ENCODE data around the gene GGT7.
"Not testable (repeated sequence)": the region's sequence is repeated elsewhere in the genome, so short reads cannot be mapped to it uniquely, and the experiment has no call there.

The GGT7 gene

DNA sequence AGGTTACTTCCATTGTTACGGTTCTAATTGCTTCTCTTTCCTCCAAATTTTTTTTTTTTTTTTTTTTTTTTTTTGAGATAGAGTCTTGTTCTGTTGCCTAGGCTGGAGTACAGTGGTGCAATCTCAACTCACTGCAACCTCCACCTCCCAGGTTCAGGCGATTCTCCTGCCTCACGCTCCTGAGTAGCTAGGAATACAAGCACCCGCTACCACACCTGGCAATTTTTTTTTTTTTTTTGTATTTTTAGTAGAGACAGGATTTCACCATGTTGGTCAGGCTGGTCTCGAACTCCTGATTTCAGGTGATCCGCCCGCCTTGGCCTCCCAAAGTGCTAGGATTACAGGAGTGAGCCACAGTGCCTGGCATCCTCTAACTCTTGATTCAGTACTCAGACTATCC, 8.3 kb upstream of the GGT7 start:
- not testable (repeated sequence) for DNase-seq

DNA sequence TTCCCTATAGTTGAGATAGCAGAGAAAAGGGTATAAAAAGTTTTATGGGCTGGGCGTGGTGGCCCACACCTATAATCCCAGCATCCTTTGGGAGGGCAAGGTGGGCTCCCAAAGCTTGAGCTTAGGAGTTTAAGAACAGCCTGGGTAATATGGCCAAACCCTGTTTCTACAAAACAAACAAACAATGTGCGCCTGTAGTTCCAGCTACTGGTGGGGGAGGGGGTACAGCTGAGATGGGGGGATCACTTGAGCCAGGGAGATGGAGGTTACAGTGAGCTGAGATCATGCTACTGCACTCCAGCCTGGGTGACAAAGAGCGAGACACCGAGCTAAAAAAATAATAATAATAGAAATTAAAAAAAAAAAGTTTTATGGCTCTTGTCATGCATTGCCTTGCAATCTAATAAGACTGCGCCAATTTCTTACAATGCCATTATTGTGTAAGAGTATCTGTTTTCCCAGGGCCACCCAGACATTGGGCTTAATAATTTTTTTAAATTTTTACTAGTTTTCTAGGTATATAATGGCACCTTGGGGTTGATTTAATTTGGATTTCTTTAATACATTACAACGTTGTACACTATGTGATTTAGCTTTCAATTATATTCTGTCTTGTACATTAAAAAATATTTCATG, 7.7 kb upstream of the GGT7 start:
- DNase-seq: no peak

DNA sequence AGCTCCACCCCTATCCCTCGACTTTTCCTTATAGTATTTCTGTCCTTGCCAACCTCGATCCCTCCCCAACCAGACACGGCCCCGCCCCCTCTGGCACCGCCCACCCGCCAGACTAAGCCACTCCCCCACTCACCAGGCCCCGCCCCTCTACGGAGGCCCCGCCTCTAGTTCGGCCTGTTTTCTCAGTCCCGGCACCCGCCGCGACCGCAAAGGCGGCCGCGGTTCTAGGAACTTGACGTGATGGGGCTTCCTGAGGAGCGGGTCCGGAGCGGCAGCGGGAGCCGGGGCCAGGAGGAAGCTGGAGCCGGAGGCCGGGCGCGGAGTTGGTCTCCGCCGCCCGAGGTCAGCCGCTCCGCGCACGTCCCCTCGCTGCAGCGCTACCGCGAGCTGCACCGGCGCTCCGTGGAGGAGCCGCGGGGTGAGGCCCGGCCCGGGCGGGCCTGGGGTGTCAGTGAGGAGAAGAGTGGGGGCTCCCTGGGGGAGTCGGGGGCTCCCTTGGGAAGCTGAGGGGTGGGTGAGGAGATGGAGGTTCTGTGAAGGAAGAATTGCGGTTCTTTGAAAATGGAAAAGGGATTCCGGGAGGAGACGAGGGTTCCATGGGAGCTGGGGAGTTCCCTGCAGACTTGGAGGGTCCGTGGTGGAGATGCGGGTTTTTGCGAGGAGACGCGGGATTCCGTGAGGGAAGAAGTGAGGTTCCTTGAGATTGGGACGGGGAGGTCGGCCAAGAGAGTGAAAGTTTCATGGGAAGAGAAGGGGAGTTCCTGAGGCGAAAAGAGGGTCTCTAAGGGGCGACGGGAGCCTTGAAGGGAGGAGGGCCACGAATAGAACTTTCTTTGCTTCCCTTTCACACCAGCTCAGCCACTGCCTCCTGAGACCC, 4.0 kb upstream of the GGT7 start, which contains the start of gene ACSS2:
Gene ACSS2 (plus strand): TSS at position 207 of the 877 bp plus-strand sequence. CDS start 34 bp downstream, at position 241.
- peak; percentile 96 for DNase-seq

DNA sequence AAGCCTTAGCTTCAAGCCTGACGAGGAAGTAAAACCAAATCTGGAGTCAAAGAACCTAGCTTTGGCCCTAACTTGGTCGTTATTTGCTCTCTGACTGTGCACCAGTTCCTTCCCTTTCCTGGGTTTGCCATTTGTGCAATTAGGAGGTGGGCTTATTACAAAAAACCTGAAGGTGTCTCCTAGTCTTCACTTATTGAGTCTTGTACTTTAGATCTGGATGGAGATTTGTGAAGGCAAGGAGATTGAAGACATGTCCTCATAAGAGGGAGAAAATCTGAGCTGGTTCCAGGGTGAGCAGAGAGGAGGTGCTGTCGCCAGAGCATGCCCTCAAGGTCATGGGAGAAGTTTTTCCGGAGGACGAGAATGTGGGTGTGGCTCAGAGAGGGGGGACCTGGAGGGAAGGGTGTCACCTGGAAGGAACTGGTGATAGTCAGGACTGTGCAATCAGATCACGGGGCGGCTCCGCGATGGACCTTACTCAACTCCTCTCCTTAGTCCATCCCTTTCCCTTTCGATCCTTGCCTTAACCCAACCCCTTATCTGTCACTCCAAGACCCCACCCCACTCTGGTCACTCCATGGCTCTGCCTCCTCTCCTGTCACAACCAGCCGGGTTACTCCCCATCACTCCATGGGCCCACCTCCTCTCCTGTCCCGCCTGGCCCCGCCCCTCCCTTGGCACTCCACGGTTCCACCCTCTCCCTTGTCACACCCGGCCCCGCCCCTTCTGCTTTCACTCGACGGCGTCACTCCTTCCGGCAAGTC, 3.2 kb upstream of the GGT7 start:
- no peak for DNase-seq

DNA sequence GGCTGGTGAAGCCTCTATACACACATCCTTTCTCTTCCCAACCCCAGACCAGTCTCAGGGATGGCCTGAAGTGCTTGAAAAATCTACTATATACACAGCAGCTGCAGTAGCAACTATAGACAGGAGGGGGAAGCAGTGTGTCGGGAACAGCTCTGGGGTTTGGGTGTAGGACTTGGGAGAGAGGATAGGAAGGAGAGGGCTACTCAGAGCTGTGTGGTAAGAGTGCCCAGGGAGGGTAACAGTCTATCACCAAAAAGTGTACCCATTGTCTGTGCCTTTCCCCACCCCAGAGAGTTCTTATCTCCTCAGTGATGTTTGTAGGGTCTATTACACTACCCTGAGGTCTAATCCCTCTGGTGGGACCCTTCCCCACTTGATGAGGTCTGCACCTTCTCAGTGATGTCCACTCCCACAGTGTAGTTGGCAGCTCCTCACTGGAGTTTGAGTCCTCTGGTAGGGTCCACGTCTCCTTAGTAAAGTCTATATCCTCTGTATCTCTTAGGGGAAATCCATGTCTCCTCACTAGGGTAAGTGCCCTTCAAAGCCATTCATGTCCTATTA, 1.5 kb upstream of the GGT7 start:
- DNase-seq: peak; percentile 30

DNA sequence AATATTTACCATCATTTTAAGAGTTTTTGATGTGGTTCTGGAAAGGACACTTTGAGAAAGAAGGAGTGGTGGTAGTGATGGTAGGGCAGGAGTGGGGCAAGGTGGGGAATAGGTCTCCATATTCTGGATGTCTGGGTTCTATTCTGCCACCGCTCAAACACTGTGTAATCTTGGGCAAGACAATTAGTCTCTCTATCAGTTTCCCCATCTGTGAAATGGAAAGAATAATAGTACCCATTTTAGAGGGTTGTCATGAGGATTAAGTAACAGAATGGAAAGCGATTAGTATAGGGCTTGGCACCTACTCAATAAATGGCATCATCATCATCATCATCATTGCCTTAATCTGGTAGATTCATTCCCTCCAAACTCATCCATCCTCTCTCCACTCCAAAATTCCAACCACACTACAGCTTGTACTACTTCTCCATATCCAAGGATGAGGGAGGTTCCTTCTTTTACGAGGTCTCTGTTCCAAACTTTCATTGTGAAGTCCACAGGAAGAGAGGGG, 982 bp upstream of the GGT7 start:
- DNase-seq: no peak

DNA sequence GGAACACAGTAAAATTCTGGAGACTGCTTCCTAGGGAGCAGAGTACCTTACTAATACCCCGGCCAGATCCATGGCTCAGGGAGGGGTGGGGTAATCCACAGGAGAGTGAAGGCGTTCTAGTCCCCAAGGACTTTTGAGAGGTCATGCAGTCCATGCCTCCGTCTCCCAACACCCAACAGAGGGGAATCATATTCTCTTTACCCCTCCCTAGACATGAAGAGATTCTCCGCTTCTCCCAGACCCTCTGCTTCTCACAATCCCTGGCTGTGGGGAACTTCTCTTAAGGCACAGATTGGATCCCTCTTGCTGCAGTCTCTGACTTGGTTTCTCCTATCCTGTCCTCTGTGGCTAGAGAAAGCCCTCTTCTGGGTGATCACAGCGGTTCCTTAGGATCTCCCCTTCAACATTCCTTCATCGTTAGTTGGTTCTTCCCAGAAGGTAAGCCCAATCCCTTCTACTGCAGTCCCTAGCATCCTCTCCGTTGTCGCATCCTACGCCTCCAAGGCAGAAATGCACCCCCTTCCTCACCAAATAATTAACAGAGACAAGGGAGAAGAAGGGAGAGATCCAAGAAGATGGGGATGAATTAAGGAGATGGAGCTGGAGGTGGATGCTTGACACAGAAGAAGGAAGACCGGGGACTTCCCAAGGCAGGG, 562 bp downstream of the GGT7 start:
- no peak for DNase-seq

DNA sequence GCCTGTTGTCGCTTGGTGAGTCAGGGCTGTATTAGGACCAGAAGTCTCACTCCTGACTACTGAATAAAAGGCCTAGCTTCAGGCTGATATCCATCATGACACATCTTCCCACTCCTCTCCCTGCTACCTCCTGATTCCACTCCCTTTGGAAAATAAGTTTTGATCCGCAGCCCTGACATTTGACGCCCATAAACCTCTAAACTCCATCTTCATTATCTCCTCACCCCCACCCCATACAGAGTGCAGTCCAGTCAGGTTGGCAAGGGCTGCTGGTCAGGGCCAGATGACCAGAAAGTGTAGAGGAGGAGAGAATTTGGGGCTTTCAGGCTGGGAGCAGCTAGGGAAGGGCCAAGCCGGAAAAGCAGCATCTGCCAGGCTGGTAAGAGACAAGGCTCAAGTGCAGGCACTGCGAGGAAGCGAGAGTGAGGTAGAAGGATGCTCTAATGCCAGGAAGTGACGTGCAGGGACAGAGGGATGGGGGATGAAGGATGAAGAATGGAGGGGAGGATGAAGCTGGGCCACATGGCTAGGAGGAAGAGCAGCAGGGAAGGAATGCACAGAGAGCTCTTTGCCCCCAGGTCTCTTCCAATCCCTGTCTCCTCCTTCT, 1.2 kb downstream of the GGT7 start:
- no peak for DNase-seq

DNA sequence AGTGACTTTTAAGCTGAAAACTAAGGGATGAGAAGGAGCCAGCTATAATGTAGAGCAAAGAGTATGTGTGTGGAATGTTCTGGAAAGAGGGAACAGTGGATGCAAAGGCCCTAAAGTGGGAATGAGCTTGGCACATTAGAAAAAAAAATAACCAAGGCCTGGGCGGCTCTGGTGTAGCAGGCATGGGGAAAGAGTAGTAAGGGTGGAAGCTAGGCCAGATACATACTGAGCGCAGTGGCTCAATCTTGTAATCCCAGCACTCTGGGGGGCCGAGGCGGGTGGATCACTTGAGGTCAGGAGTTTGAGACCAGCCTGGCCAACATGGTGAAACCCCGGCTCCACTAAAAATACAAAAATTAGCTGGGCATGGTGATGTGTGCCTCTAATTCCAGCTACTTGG, 8.4 kb downstream of the GGT7 start:
- no peak for DNase-seq

DNA sequence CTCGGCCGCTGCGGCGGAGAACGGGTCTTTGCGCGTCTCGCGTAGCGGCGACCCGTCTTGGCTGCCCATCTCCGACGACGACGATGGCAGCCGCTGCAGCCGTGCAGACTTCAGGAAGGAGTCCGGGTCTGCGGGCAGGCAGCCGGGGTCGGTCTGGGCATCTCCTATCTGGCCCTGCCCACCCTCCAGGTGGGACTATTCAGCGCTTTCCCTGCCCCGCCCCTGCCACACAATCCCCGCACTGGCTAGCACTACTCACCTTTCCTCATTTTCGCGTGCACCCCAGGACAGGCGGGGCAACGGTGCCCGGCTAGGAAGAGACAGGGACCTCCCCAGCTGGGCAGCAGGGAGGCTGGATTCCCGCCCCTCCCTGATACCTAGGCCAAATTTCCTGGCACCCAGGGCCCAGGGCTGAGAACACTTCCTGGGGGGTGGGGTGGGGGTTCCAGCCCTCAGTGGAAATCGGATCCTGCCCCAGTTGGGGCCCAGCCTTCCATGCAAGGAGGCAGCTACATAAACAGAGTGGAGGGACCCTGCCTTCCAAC, 9.2 kb downstream of the GGT7 start:
- DNase-seq: no peak

DNA sequence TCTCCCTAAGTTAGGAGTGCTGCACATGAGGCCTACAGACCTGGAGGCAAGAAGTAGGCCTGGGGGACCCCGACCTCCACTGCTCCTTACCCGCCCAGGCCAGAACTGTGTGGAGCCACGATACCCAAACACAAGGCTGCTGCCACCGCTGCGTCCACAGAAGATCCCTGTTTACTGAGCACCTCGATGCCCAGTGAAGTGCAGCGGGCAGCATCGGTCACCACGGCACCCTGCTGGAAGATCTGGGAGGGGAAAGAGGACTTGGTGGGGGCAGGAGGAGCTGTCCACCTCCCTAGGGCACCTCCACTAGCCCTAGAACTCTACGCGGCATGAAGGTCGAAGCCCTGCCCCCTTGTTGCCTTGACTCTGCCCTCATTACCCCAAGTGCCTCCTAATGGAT, 9.9 kb downstream of the GGT7 start:
- DNase-seq: no peak

DNA sequence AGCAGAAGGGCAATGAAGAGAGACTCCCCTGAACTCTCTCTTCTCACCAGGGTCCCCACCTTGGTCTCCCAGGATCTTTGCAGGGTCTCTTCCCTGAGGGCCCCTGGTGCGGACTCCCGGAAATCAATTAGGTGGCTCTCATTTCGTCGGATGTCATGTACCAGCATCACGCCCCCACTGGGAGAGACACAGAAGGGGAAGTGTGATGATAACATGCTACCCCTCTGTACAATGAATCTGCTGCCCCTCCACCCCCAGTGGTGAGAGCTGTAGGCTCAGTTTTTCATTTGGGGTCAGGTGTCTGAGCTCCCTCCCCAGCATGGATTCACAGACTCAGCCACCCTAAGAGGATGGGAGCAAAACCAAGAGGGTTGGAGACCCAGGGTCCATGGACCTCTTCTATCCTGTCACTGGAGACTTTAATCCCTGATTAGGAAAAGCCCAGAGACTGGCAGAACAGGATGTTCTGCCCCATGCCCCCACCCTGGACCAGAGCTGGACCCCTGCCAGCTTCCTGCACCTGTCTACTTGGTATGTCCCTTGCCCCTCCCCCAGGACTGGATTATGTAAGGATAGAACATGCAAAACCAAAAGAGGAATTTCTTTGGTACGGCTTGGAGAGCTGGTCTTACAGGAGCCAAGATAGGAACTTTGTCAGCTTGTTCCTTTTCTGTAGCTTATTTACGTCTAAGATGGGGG, 11.1 kb downstream of the GGT7 start:
- no peak for DNase-seq

DNA sequence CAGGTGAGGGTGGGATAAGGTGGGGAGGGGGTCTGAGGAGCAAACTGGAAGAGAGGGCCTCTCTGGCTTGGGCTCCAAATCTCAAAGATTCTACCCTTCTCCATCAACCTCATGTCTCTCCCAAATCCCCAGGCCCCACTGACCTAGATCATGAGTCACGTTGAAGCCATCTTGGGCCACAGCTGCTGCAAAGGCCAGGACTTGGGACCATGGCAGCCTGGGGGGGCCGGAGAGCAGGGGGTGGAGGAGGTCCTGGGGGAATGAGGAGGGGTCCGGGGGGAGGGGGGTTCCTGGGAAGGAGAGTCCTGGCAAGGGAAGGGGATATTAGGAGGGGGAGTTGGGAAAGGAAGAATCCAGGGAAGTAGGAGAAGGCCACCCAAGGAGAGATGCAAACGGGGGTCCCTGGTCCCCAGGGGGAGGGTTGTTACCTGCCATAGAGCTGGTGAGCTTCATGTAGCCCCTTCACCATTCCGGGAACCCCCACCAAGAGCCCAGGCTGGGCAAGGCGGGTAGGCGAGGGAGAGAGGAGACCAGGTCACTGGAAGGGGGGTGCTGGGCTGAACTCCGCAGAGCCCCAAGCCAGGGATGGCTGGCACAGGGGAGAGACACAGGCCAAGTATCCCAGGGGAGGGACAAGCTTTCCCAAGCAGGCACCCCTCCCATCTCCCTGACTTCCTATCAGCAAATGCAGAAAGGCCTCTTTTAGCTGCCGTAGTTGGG, 12.7 kb downstream of the GGT7 start:
- no peak for DNase-seq

DNA sequence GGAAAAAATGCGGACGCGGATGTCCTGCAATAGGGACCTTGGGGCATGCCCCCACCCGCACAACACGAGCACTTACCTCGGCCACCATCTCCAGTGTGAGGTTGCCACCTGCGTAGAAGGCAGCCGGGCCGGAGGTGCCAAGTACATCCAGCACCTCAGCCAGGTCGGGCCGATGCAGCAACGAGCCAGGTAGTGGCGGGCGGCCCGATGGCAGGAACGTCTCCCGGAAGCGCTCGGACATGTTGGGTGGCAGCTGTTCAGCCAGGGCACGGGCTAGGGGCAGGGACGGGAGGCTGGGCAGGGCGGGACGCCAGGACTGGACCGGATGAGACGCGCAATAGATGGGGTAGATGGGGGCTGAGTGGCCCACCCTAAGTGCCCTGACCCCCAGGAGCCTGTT, 13.3 kb downstream of the GGT7 start:
- no peak for DNase-seq

DNA sequence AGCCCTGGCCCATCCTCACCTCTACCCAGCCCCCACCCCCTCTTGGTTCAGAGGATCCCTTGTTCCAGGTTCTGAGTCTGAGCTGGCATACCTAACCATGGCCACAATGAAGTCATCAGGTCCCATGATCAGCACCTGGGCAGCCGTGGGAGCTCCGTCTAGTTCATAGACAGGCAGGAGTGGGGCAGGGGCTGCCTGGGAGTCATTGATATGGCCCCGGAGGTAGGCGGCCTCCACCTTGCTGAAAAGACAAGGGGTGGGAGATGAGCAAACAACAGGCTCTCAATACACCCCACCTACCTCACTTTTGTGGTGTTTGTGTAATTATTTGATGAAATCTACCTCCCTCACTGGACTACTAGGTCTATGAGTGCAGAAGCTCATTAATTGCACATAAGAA, 20.4 kb downstream of the GGT7 start:
- DNase-seq: no peak

DNA sequence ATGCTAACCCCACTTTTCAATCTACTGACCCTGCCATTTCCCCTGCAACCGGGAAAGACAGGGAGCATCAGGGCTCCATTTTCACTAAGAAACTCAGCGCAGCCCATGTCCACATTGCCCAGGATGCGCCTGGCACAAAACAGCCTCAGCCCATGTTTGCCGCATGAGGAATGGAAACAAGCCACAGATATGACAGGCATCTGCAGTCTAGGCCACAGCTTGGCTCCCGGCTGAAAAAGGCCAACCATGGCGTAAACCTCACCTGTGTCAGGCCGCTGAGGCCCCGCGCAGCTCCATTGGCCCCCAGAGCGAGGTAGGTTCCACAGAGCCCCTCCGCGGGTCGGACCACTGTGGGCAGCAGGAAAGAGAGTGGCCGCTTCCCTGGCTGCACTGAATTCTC, 21.7 kb downstream of the GGT7 start:
- no peak for DNase-seq

DNA sequence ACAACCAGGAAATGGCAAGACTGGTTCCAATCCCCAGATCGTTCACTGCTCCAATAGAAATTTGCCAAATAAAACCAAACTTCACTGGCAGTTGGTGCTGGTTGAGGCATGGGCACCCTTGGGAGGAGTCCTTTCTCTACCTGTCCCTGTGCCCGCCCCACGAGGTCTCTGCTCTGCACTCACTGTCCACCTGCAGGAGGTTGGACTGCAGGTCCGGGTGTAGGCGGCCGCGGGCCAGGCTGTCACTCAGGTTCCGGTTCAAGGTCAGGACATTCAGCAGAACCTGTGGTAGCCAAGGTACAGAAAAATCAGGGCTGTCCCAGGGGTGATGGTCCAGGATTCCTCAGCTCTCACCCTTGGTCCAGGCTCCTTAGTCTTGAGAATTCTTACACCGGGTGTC, 22.9 kb downstream of the GGT7 start:
- no peak for DNase-seq

DNA sequence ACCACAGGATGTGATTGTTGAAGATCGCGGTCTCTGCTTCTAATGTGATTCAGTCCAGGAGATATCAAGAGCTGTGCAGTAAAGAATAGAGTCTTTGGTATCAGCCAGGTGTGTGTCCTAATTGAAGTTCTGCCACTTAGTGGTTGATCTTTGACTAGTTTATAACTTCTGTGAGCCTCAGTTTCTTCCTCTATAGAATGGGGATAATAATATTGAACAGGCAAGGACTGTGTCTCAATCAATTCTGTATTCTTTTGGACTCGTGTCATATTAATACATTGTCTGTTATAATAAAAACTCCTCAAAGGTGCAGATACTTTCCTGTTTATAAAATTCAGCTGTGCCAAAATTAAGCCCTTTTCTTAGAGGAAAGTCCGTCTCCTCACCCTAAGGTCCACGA, 24.1 kb downstream of the GGT7 start:
- DNase-seq: no peak

DNA sequence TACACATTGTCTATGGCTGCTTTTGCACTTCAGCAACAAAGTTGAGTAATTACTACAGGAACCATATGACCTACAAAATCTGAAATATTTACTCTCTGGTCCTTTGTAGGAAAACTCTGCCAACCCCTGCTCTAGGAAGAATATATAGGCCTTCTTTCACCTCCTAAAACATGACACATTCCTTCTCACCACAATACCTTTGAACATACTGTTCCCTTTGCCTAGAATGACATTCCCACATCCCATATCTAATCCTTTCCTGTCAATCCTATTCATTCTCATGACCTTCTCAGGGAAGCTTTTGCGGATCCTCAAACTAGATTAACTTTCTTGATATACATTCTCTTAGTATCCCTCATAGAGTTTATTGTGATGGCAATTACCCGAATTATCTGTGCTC, 29.2 kb downstream of the GGT7 start:
- no peak for DNase-seq

DNA sequence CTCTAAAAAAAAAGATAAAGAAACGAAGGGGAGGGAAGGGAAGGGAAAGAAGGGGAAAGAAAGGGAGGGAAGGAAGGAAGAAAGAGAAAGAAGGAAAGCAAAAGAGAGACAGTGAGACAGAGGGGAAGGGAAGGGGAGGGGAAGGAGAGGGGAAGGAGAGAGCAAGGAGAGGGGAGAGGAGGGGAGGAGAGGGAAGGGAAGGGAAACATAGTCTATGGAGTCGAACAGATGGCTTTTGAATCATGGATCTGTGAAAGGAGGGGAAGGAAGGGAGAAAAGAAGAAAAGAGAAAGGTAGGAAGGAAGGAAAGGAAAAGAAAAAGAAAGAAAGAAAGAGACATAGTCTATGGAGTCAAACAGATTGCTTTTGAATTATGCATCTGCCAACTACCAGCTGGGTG, 30.5 kb downstream of the GGT7 start:
- no peak for DNase-seq
